Neuronal stem cell (in vitro differentiated cells): Measurements from ENCODE around the gene MROH9.

Experiments used
- DNase-seq: peaks from one replicate; pipeline ENCODE4 v3.0.0-alpha.2; 2013; ENCODE audit warnings: low spot score
- H2AFZ ChIP-seq: one replicate; pipeline ENCODE4 v1.6.1; 2013; ENCODE audit warnings: mild to moderate bottlenecking, low read length, inconsistent platforms
- H2AK5ac ChIP-seq: 2 replicates; pipeline ENCODE4 v1.6.1; 2013; ENCODE audit warnings: low read depth, mild to moderate bottlenecking, inconsistent platforms, low read length, moderate library complexity, mixed read lengths
- H2BK120ac ChIP-seq: 2 replicates; pipeline ENCODE4 v1.6.1; 2013; ENCODE audit warnings: low read depth, mild to moderate bottlenecking, inconsistent platforms, low read length, moderate library complexity, mixed read lengths
- H2BK12ac ChIP-seq: one replicate; pipeline ENCODE4 v1.6.1; 2013; ENCODE audit warnings: low read length, inconsistent platforms
- H2BK15ac ChIP-seq: 2 replicates; pipeline ENCODE4 v1.6.1; 2013; ENCODE audit warnings: mild to moderate bottlenecking, low read length, inconsistent platforms, mixed read lengths
- H2BK5ac ChIP-seq: one replicate; pipeline ENCODE4 v1.6.1; 2013; ENCODE audit warnings: inconsistent platforms, mild to moderate bottlenecking, low read length, moderate library complexity
- H3K14ac ChIP-seq: one replicate; pipeline ENCODE4 v1.6.1; 2013; ENCODE audit warnings: low read length, inconsistent platforms
- H3K18ac ChIP-seq: 2 replicates; pipeline ENCODE4 v1.6.1; 2013; ENCODE audit warnings: low read length, inconsistent platforms
- H3K23ac ChIP-seq: 2 replicates; pipeline ENCODE4 v1.6.1; 2013; ENCODE audit warnings: low read depth, mild to moderate bottlenecking, mixed read lengths, low read length, inconsistent platforms; ENCODE audit not compliant: poor library complexity
- H3K27ac ChIP-seq: replicated peaks from 3 replicates; pipeline ENCODE4 v1.5.1; 2013; ENCODE audit warnings: low read length, inconsistent platforms
- H3K27me3 ChIP-seq, 3 experiments: 2 replicates each; pipeline ENCODE4 v1.6.1; 2013; ENCODE audit warnings: low read length in 3 of 3, mild to moderate bottlenecking in 2 of 3, inconsistent platforms in 1 of 3, low read depth in 1 of 3, mixed read lengths in 1 of 3, moderate library complexity in 1 of 3; ENCODE audit not compliant: control insufficient read depth in 3 of 3, insufficient read depth in 3 of 3
- H3K36me3 ChIP-seq, 2 donors: replicated peaks in 1 of 2; 2 replicates each; pipeline ENCODE4 v1.6.1; 2013; ENCODE audit warnings: low read length in 2 of 2; ENCODE audit not compliant: control insufficient read depth in 2 of 2, insufficient read depth in 2 of 2
- H3K4ac ChIP-seq: 2 replicates; pipeline ENCODE4 v1.6.1; 2013; ENCODE audit warnings: inconsistent platforms, mild to moderate bottlenecking, low read length, moderate library complexity
- H3K4me1 ChIP-seq, 2 donors: 1 replicate in 1 of 2; 2 replicates in 1 of 2; pipeline ENCODE4 v1.6.1; 2013; ENCODE audit warnings: low read length in 2 of 2, low read depth in 1 of 2; ENCODE audit not compliant: control insufficient read depth in 2 of 2, insufficient read depth in 1 of 2
- H3K4me2 ChIP-seq: one replicate; pipeline ENCODE4 v1.6.1; 2013; ENCODE audit warnings: mild to moderate bottlenecking, low read length, inconsistent platforms; ENCODE audit not compliant: insufficient read depth, poor library complexity, severe bottlenecking
- H3K4me3 ChIP-seq, 2 donors: 2 replicates each; pipeline ENCODE4 v1.5.1; 2013; ENCODE audit warnings: low read length in 2 of 2, mild to moderate bottlenecking in 2 of 2, inconsistent platforms in 1 of 2, moderate library complexity in 1 of 2
- H3K79me1 ChIP-seq: one replicate; pipeline ENCODE4 v1.6.1; 2013; ENCODE audit warnings: low read depth, mild to moderate bottlenecking, inconsistent platforms, low read length, moderate library complexity
- H3K9ac ChIP-seq: one replicate; pipeline ENCODE4 v1.6.1; 2013; ENCODE audit warnings: mild to moderate bottlenecking, low read depth, low read length, inconsistent platforms; ENCODE audit not compliant: poor library complexity
- H3K9me3 ChIP-seq, 2 donors: replicated peaks in 1 of 2; 2 replicates each; pipeline versions ENCODE3 to v1.6.1; 2013; ENCODE audit warnings: low read length in 2 of 2, mild to moderate bottlenecking in 2 of 2, inconsistent platforms in 1 of 2, low read depth in 1 of 2, mixed read lengths in 1 of 2, moderate library complexity in 1 of 2; ENCODE audit not compliant: control insufficient read depth in 2 of 2, insufficient read depth in 1 of 2
- H4K8ac ChIP-seq: one replicate; pipeline ENCODE4 v1.6.1; 2013; ENCODE audit warnings: low read depth, mild to moderate bottlenecking, inconsistent platforms, low read length, moderate library complexity
- H4K91ac ChIP-seq: one replicate; pipeline ENCODE4 v1.6.1; 2013; ENCODE audit warnings: low read length, low read depth, mild to moderate bottlenecking, inconsistent platforms; ENCODE audit not compliant: poor library complexity
- WGBS, 2 donors: extraction: QIAGEN DNeasy Blood & Tissue Kit; methylation state at CpG; one replicate each; pipeline ENCODE4 v1.1.7; 2013; ENCODE audit warnings: missing lambda C conversion rate in 2 of 2, mixed read lengths in 1 of 2; ENCODE audit not compliant: insufficient read length in 2 of 2, insufficient replicate concordance in 1 of 2; ENCODE audit errors: extremely low coverage in 2 of 2; 5-methylcytosine and 5-hydroxymethylcytosine counted together

MROH9 gene

DNA sequence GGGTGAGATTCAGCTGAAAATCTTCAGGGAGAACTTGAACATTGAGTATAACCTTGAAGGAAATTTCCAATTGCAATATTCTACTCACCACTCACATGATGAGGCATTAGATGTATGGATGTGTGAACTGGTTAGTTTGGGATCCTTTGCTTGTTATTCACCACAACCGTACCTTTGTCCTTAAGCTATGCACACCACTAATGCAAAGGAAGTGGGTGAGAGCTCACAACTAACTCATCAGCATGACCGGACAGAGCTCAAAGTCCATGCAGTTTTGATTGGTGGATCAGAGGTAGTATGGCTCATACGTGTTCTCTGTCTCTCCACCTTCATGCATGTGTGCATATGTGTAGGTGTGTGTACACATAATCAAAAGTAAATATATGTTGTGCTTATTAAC, 43.5 kb upstream of the MROH9 start:
- H2BK5ac ChIP-seq = no peak overlapping the region
- no CpG with 5 or more reads among the region's 3 CpGs for WGBS, 2 donors

DNA sequence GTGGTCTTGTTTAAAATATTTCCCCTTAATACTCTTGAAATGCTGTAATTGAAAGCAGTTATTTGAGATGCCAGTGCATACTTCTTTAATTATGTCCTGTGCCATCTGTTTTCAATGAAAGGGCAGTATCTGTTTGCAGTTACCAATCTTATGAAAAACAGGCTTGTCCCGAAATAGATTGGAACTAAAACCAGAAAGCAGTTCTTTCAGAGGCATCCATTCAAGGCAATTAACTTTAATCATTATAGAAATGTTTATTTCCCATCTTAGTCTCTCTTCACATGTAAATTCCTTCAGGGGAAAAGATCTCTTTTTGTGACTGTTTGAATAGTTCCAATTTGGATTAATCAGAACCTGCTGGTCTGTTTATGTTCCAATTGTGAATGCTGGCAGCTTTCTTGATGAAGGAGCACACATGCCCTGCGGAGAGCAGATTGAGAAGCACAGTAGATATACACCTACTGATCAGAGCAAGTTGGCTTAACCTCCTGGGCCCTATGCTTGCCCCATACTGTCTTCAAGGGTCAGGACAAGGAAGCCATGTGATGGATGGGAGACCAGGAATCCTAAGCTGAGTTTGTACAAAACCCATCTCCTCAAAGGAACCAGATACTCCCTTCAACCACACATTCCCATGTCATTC, 41.6 kb upstream of the MROH9 start:
- H2AFZ ChIP-seq = no peak overlapping the region
- H2BK15ac ChIP-seq = no peak overlapping the region
- no peak overlapping the region for H3K27ac ChIP-seq
- H3K4ac ChIP-seq = no peak overlapping the region
- H2AK5ac ChIP-seq = no peak overlapping the region
- H3K14ac ChIP-seq = no peak overlapping the region
- no peaks in the 10 kb centered on the region for H3K79me1 ChIP-seq
- H2BK120ac ChIP-seq = no peak overlapping the region
- H3K18ac ChIP-seq = no peak overlapping the region
- H4K8ac ChIP-seq = no peak overlapping the region
- no peak for DNase-seq
- no CpG with 5 or more reads among the region's 2 CpGs for WGBS, 2 donors
- H2BK5ac ChIP-seq = no peak overlapping the region
- peaks cover 0 to 2% of the 10 kb centered on the region in 2 donors for H3K4me1 ChIP-seq
- H3K9ac ChIP-seq = no peak overlapping the region
- no peaks in the 10 kb centered on the region for H3K36me3 ChIP-seq
- H3K27me3 ChIP-seq = no peaks in the 10 kb centered on the region
- no peak overlapping the region for H2BK12ac ChIP-seq
- H3K23ac ChIP-seq = no peak overlapping the region
- H3K4me3 ChIP-seq = no peak overlapping the region
- H4K91ac ChIP-seq = no peak overlapping the region
- H3K4me2 ChIP-seq = no peak overlapping the region
- H3K9me3 ChIP-seq = no peaks in the 10 kb centered on the region

More for the DNA sequence above, 43.5 kb upstream of the MROH9 start:
- Histone ChIP-seq H3K4me1 (peaks cover 0 to 2% of the 10 kb centered on the region in 2 donors), H3K79me1 (no peaks in the 10 kb centered on the region), H4K8ac (no peak overlapping the region), H3K9me3 (no peaks in the 10 kb centered on the region), H4K91ac (no peak overlapping the region), H3K27me3 (no peaks in the 10 kb centered on the region), H2AK5ac (no peak overlapping the region), H2AFZ (no peak overlapping the region), H3K4ac (no peak overlapping the region), H2BK15ac (no peak overlapping the region), H2BK12ac (no peak overlapping the region), H3K23ac (no peak overlapping the region), H3K4me3 (no peak overlapping the region), H3K27ac (no peak overlapping the region), H3K36me3 (no peaks in the 10 kb centered on the region), H3K14ac (no peak overlapping the region), H2BK120ac (no peak overlapping the region), H3K4me2 (no peak overlapping the region), H3K9ac (no peak overlapping the region), H3K18ac (no peak overlapping the region)
- DNase-seq = no peak

- Histone ChIP-seq H4K8ac (no peak overlapping the region), H2AFZ (no peak overlapping the region), H3K9me3 (no peaks in the 10 kb centered on the region), H3K27ac (no peak overlapping the region), H3K23ac (no peak overlapping the region), H3K36me3 (no peaks in the 10 kb centered on the region), H2BK5ac (no peak overlapping the region), H3K79me1 (no peaks in the 10 kb centered on the region), H3K4me3 (no peak overlapping the region), H3K4me2 (no peak overlapping the region), H3K27me3 (no peaks in the 10 kb centered on the region), H2BK12ac (no peak overlapping the region), H3K18ac (no peak overlapping the region), H2BK15ac (no peak overlapping the region), H3K14ac (no peak overlapping the region), H2AK5ac (no peak overlapping the region), H3K4me1 (no peaks in the 10 kb centered on the region), H4K91ac (no peak overlapping the region), H3K4ac (no peak overlapping the region), H3K9ac (no peak overlapping the region), H2BK120ac (no peak overlapping the region)
- no peak for DNase-seq
- no CpG with 5 or more reads among the region's 1 CpG for WGBS, 2 donors
These were observed 31.4 kb upstream of the MROH9 start for GRCh38 chr1:170903961-170904360.

- no peak overlapping the region for H3K23ac ChIP-seq
- no peak overlapping the region for H3K27ac ChIP-seq
- no peak overlapping the region for H2BK12ac ChIP-seq
- no peak overlapping the region for H3K4me2 ChIP-seq
- no peak overlapping the region for H2BK120ac ChIP-seq
- no peak overlapping the region for H3K4me3 ChIP-seq
- H2AFZ ChIP-seq = no peak overlapping the region
- H3K14ac ChIP-seq = no peak overlapping the region
- no CpG with 5 or more reads among the region's 1 CpG for WGBS, 2 donors
- H2AK5ac ChIP-seq = no peak overlapping the region
- H3K4ac ChIP-seq = no peak overlapping the region
- no peaks in the 10 kb centered on the region for H3K36me3 ChIP-seq
- no peak overlapping the region for H4K8ac ChIP-seq
- H3K18ac ChIP-seq = no peak overlapping the region
- no peak overlapping the region for H4K91ac ChIP-seq
- no peak overlapping the region for H3K9ac ChIP-seq
- H3K79me1 ChIP-seq = no peaks in the 10 kb centered on the region
- DNase-seq = no peak
- H2BK5ac ChIP-seq = no peak overlapping the region
- no peaks in the 10 kb centered on the region for H3K27me3 ChIP-seq
- H3K4me1 ChIP-seq = no peaks in the 10 kb centered on the region
- H2BK15ac ChIP-seq = no peak overlapping the region
- H3K9me3 ChIP-seq = no peaks in the 10 kb centered on the region
These were observed 26.4 kb upstream of the MROH9 start for GRCh38 chr1:170908942-170909341.
